Stimulated activated naive CD4-positive, alpha-beta T cell (primary cell): ENCODE measurements around the gene MEGF9.
A peak's percentile ranks its signal among the peaks of the same experiment; 100 is the strongest.

Source experiments
- DNase-seq, 6 experiments: peaks; one replicate each; lab custom pipeline; 2025; lab: John Stamatoyannopoulos, UW

The MEGF9 gene

GRCh38 chr9:120621941-120622340, 92.3 kb downstream of the MEGF9 start:
- DNase-seq: no peak

DNA sequence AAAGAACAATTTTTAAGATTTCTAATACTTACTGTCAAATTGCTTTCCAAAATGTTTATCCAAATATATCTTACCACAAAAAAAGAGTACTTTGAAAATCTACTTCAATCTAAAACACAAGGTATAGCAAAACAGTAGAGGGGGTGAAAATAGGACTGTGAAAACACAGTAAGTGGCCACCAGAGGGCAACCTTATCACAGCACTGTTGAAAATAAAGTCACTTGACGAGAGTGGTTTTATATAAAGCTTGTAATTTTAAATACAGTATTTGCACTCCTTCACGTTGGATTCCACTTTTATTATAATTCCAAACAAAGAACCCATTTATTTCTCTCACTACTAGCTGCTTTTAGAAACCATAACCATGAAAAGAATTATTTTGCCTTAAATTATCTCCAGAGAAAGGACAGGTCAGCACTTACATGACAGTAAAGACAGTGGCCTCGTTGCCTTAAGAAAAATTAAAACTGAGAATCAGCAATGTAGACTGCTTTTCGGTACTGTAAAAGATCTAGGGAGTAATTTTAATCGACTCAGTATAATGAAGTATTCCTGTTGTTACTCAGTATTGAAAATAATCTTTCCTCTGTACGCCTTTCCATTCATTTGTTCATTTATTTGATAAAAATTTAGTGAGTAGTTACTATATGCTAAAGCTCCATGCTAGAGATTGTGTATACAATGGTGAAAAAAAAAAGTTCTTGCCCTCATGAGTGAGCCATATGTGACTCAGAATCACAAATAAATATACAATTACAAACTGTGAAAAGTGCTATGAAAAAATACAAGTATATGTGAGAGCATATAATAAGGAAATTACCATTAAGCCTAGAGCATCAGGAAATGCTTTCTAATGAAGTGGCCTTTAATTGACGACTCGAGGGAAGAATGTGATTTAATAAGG, 94.3 kb downstream of the MEGF9 start:
- DNase-seq: peak in 5 of 6 experiments; percentile 30 to 62 (median 34)

- DNase-seq: no peak
Observed at GRCh38 chr9:120616966-120617935, 97.0 kb downstream of the MEGF9 start.

DNA sequence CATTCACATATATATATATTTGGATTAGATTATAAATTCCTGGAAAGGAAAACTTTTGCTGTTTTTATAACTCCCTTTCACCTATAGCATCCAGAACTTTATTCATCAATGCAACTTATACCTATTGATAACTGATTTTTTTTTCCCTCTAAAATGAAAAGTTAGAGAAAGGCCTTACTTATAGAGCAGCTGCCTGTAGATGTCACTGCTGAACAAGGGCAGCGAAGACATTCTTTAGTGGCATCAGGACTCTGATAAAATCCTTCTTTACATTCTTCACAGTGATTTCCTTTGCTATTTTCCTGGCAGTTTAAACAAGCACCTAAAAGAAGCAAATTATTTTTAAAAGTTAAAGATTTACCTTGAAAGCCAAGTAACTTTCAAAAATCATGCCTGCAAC, 102.1 kb downstream of the MEGF9 start:
- DNase-seq: no peak

- no peak for DNase-seq
Observed at GRCh38 chr9:120611690-120612068, 102.6 kb downstream of the MEGF9 start.

DNA sequence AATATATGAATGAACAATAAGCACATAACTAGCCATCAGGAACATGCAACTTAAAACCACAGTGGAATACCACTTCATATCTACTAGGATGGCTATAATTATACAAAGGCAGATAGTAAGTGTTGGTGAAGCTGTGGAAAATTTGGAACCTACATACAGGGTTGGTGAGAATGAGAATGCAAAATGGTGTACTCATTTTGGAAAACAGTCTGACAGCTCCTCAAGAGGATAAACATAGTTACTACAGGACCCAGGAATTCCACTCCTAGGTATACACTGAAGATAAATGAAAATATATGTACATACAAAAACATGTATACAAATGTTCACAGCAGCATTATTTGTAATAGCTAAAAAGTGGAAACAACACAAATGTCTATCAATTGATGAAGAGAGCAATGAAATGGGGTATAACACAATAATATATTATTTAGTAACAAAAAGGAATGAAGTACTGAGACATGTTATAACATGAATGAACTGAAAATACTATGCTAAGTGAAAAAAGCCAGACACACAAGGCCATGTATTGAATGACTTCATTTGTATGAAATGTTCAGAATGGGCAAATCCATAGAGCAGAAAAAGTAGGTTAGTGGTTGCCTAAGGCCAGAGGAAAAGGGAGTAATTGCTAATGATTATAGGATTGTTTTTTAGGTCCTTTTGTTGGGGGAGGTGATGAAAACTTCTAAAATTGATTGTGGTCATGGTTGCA, 103.1 kb downstream of the MEGF9 start:
- DNase-seq: no peak

- no peak for DNase-seq
Observed at GRCh38 chr9:120609636-120610035, 104.6 kb downstream of the MEGF9 start.

GRCh38 chr9:120608421-120608820, 105.8 kb downstream of the MEGF9 start:
- DNase-seq: no peak

GRCh38 chr9:120603591-120603990, 110.7 kb downstream of the MEGF9 start:
- DNase-seq: no peak

GRCh38 chr9:120603010-120603409, 111.3 kb downstream of the MEGF9 start:
- no peak for DNase-seq

DNA sequence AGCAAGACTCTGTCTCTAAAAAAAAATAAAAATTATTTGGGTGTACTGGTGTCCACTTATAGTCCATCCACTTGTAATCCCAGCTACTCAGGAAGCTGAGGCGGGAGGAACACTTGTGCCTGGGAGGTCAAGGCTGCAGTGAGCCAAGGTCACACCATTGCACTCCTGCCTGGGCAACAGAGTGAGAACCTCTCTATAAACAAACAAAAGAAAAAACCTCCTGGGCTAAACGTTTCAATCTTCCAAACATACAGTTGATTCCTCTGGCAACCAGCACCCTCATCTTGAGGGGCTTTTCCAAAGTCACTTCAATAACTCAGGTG, 120.4 kb downstream of the MEGF9 start:
- DNase-seq: no peak

DNA sequence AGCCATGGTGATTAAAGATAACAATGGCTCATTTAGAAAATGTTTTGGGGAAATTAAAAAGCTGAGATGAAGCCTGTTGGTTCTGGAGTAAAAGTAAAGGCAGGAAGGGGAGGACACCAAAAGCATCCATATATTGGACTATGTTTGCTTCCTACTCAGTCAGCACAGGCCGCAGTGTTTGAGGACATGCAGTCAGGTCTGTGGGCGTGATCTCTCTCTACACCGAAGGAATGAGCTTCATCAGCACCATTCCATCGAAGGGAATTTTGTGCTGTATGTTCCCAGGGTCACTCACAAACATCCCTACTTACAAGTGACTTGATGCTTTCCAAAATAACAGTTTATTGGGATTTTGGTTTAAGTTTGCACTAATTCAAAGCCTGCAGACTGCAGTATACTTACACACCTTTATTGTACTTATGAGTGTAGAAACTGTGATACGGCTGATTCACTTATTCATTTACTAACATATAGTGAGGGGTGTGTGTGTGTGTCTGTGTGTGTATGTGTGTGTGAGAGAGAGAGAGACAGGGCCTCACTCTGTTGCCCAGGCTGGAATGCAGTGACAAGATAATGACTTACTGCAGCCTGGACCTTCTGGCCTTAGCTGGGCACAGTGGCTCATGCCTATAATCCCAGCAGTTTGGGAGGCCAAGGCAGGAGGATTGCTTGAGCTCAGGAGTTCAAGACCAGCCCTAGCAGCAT, 120.9 kb downstream of the MEGF9 start:
- DNase-seq: no peak

DNA sequence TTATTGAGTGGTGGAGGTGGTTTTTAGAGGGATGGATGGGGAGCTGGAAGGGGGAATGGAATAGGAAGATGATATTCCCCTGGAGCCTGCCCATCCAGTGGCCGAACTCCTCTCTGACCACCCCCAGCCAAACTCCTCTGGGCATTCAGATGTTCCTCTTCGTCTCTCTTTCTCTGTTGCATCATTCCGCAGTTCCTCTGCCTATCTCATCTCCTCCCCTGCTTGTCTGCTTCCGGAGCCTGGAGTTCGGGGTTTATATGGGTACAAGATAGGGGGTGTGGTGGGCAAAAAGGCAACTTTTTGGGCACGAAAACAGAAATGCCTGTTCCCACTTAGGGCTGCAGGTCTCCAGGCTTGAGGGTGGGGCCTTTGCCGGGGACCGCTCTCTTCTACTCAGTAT, 122.1 kb downstream of the MEGF9 start:
- no peak for DNase-seq

- no peak for DNase-seq
Observed at GRCh38 chr9:120587328-120587727, 126.9 kb downstream of the MEGF9 start.

DNA sequence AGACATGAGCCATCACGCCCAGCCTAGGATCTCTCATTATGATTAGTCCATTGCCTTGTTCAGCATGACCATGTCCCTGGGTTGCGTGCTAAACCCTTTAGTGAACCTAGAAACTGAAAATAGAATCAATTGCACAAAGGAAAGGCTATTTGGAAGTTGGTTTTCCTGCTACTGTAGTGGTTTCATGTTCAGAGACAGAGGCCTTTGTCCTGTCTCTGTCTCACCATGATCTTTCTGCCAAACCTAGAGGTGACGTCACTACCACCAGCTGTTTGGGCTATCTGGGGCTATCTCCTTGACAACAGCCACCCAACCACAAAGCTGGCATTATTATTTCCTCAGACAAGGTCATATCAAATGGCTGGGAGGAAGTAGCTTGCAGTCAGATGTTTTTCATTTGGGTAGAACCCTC, 130.3 kb downstream of the MEGF9 start:
- no peak for DNase-seq

GRCh38 chr9:120580051-120580896, 134.0 kb downstream of the MEGF9 start, which contains the start of gene CDK5RAP2:
Gene CDK5RAP2, minus strand, starts transcription at chr9:120580167. Its CDS starts 189 bp downstream, at chr9:120579978.
- peak; percentile 79 to 91 (median 90) for DNase-seq

DNA sequence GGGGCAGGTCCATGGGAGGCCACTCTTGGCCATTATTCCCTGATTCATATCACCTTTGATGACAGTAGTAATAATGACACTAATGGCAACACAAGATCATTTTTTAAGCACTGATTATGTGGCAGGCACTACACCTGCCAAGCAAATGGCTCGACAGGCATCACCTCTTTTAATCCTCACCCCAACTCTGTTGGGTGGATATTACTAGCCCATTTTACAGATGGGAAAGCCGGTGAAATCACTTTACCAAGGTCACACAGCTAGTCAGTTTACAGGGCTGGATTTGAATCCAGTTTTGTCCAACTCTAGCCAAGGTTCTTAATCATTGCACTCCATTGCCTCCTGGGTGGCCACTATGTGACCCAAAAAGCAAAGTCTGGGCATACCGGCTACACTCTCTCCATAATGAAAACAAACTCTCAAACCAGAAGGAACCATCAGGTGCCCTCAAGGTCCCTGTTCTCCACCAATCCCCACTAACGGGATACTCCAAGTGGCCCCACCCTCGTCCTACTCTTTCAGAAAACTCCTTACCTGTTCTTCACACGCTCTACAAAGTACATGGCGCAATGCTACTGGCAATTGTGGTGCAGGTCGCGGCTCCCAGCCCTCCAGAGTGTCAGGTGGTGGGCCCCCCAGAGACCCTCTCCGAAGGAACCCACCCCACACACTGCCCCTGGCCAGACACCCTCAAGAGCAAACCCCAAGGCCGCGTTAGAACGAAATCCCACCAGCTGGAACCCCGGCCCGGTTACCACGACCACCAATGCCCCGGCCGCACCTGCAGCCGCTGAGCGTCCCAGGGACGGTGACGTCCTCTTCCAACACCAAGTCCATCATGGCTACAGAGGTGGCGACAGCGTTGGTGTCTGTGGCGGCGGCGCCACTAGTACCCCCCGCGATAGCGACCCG, 134.9 kb downstream of the MEGF9 start:
- no peak for DNase-seq

- no peak for DNase-seq
Observed at GRCh38 chr9:120574473-120574872, 139.8 kb downstream of the MEGF9 start.

DNA sequence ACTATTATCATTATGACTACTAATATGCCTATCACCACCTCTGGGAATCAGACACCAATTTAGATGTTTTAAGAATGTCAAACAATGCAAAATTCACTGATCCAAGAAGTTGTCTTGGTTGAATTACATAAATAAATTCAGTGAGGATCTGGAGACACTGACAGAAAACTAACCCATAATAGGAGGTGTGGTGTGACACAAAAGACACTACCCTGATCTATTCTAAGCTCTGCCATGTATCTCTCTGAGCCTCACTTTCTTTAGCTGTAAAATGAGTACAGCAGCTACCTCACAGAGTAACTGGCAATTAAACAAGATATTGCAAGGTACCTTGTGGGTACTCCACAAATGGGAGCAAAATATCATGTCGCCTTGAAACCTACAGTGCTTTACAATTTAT, 141.8 kb downstream of the MEGF9 start:
- no peak for DNase-seq
